ENCODE data around the gene FAM219B.

FAM219B gene

DNA sequence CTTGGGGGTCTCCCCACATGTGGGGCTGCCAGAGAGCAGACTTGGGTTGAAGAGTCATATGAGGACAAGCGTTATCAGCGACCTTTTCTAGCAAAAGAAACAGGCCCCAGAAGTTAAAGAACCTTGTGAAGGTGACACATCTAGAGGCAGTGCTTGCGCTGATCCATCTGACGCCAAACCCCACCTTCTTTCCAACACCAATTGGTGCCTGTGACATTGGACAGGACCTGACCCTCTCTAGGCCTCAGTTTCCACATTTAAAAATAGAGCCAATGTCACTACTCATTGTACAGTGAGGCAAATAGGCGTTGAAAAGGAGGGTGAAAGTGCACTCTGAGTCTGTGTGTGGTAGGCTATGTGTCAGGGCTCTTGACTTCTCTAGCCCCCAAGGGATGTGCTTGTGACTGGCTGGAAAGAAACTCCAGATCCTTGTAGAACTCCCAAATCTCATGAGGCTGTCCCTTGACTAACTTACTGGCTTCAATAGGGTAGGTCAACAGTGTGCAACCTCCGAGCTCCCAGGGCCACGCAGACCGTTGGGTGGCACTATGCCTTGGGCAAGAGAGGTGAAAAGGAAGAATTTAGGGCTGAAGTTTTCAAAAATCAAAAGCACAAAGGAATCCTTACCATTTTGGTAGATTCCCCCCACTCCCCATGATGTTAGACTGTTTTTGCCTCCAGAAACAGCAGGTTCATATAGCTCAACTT lies 666 bp upstream of the FAM219B start:
- peak overlapping the region; percentile 94 to 98 (median 94) for H3K4me3 Mint-ChIP-seq
- H3K9me3 Mint-ChIP-seq: no peaks in the 10 kb centered on the region
- peaks cover 40% of the 10 kb centered on the region for H3K36me3 Mint-ChIP-seq (ENCODE audit: low read depth)
- TF ChIP-seq, protein P1, sequence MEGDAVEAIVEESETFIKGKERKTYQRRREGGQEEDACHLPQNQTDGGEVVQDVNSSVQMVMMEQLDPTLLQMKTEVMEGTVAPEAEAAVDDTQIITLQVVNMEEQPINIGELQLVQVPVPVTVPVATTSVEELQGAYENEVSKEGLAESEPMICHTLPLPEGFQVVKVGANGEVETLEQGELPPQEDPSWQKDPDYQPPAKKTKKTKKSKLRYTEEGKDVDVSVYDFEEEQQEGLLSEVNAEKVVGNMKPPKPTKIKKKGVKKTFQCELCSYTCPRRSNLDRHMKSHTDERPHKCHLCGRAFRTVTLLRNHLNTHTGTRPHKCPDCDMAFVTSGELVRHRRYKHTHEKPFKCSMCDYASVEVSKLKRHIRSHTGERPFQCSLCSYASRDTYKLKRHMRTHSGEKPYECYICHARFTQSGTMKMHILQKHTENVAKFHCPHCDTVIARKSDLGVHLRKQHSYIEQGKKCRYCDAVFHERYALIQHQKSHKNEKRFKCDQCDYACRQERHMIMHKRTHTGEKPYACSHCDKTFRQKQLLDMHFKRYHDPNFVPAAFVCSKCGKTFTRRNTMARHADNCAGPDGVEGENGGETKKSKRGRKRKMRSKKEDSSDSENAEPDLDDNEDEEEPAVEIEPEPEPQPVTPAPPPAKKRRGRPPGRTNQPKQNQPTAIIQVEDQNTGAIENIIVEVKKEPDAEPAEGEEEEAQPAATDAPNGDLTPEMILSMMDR (IDR thresholded peaks at IDR 0.05; ENCODE audit: unreplicated experiment in 3 of 3): no peak
- peaks cover 3% of the 10 kb centered on the region for H3K27me3 Mint-ChIP-seq (ENCODE audit: low read depth)
- peak overlapping the region; percentile 92 to 98 (median 97) for H3K27ac Mint-ChIP-seq
- peaks cover 23% of the 10 kb centered on the region for H3K4me1 Mint-ChIP-seq

DNA sequence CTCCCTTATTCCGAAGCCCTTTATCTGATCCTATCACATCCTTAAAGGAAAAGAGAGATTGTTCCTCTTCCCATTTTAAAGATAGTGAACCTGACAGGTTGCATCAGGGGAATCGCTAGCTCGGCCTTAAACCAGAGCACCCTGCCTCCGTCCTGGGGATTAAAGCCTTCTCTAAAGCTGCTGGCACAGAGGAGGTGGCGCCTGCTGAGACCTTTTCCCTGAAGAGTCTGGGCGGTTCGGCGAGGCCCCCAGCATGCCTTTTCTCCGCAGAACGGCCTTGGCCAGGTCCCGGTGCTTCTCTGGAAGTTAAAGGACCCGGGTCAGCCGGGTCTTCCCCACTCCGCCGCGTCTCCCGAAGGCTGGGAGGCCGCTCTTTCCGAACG lies 593 bp downstream of the FAM219B start:
- Mint-ChIP-seq H3K27ac (peak overlapping the region; percentile 96 to 97 (median 96)), H3K27me3 (ENCODE audit: low read depth) (peaks cover 3% of the 10 kb centered on the region), H3K36me3 (ENCODE audit: low read depth) (peaks cover 44% of the 10 kb centered on the region), H3K4me3 (peak overlapping the region; percentile 87 to 98 (median 94)), H3K4me1 (peaks cover 23% of the 10 kb centered on the region), H3K9me3 (no peaks in the 10 kb centered on the region)
- TF ChIP-seq, protein P1 (IDR thresholded peaks at IDR 0.05; ENCODE audit: unreplicated experiment in 3 of 3): no peak

DNA sequence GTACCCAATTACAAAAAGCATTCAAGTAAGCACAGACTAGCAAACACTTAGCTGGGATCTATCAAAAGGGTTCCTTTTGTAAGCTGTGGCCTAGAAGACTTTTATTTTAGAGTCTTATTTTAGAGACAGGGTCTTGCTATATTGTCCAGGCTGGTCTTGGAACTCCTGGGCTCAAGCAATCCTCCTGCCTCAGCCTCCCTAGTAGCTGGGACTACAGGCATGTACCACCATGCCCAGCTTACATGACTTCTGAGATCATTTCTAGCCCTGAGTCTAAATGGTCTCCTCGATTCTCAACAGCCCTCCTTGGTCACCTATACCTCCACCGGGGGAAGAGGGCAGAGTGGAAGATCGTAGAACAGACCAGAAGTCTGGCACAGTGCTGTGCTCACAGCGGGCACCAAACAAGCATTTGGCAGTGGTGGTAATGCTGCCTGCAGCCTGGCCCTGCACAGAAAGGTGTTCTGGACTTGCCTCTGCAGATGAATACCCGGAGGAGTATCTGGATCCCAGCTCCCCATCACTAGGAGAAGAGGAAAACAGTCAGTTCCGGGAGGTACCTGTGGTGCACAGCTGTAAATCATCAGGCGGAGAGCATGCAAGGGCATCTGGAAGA lies 2.4 kb downstream of the FAM219B start:
- H3K4me3 Mint-ChIP-seq: peak overlapping the region; percentile 87 to 98 (median 94)
- TF ChIP-seq, protein P1 (IDR thresholded peaks at IDR 0.05; ENCODE audit: unreplicated experiment in 3 of 3): no peak
- peaks cover 23% of the 10 kb centered on the region for H3K4me1 Mint-ChIP-seq
- peaks cover 52% of the 10 kb centered on the region for H3K36me3 Mint-ChIP-seq (ENCODE audit: low read depth)
- H3K27me3 Mint-ChIP-seq (ENCODE audit: low read depth): peaks cover 3% of the 10 kb centered on the region
- H3K27ac Mint-ChIP-seq: peak overlapping the region; percentile 96 to 97 (median 96)
- no peaks in the 10 kb centered on the region for H3K9me3 Mint-ChIP-seq

DNA sequence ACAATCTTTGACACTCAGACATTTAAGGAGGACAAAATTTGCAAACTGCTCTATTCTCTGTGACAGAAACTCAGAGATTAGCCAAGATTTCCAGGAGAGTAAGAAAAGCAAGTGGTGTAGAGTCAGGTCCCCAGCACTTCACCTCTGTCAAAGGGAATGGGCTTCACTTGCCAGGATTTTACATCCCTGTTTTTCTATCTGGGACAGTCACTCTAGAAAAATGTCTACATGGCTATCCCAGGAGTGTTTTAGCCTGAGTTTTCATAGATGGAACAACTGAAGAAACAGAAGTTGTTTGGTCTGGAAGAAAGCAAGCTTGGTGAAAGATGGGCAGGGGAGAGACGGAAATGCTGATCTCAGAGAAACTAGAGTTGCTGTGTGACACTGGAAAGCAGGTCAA lies 3.0 kb downstream of the FAM219B start:
- Mint-ChIP-seq H3K36me3 (ENCODE audit: low read depth) (peaks cover 48% of the 10 kb centered on the region), H3K27ac (peak overlapping the region; percentile 8 to 68 (median 54)), H3K27me3 (ENCODE audit: low read depth) (peaks cover 3% of the 10 kb centered on the region), H3K4me3 (peak overlapping the region; percentile 66 to 83 (median 75)), H3K9me3 (no peaks in the 10 kb centered on the region), H3K4me1 (peaks cover 23% of the 10 kb centered on the region)
- TF ChIP-seq, protein P1 (IDR thresholded peaks at IDR 0.05; ENCODE audit: unreplicated experiment in 3 of 3): no peak

DNA sequence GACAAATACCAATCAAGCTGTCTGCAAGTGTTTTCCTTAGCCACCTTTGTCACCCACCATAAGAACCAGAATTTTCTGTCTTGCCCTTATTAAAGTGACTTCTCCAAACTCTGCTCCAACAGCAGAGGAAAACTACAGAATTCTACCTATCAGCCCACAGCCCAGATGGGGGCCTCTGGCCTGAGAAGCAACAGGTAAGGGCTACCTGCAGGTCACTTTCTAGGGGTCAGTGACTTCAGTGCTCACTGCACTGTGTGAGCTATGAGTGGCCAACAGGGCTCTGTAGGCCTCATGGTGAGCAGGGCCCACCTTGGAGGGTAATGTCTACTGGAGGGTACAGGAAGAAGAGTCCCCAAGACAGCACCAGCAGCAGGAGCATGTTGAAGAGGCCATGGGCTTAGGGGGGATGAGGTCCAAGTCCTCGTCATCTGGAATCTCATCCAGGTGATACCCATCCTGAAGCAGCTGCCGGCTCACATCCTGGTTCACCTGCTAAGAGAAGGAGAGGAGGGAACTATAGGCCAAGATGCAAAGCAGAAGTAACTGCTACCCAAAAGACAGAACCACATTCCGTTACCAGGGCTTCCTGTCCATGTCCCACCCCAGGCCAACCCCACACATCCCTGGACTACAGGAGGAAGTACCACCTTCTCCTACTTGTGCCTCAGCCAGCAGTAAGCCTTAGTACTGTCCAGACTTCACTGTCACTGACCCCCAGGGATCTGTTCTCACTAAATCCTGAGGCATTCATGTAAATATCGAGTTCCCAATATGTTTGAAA lies 4.2 kb downstream of the FAM219B start:
- Mint-ChIP-seq H3K27me3 (ENCODE audit: low read depth) (peaks cover 3% of the 10 kb centered on the region), H3K4me1 (peaks cover 23% of the 10 kb centered on the region)

More for the DNA sequence above, 4.2 kb downstream of the FAM219B start:
- TF ChIP-seq, protein P1 (IDR thresholded peaks at IDR 0.05; ENCODE audit: unreplicated experiment in 3 of 3): no peak
- Mint-ChIP-seq H3K4me3 (peak overlapping the region; percentile 27 to 69 (median 56)), H3K9me3 (no peaks in the 10 kb centered on the region), H3K27ac (peak overlapping the region in 1 of 3 experiments; percentile 56), H3K36me3 (ENCODE audit: low read depth) (peaks cover 48% of the 10 kb centered on the region)
